Measurements from ENCODE around the gene THOP1.

The THOP1 gene

DNA sequence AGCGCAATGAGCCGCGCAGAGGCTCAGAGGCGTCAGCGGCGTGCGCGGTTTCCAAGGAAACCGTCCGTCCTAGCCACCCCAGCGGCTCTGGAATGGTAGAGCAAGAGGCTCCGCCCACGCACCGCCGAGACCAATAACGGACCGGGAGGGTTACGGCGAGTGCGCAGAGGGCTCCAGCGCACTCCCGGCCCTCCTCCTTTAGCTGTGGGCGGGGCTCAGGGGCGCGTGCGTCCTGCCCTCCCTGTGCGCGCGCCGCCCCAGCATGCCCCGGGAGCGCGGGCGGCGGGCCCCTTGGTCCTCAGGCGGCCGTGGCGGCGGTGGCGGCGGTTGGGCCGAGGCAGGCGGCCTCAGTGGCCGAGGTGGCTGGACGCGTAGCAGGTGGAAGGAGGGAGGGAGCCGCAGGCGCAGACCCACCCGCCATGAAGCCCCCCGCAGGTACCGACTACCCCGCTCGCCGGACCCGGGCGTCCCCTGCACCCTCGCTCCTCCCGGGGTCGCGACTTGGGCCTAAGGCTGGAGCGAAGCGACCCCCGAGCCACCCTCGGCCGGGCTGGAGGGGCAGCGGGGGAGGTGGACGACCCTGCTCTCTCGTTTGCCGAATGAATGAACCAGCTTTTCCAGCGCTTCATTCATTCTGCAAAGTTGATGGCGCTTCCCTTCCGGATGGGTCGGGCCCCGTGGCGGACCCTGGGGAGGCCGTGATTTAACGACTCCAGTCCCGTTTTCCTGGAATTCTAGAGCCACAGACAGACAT lies at the start of gene THOP1:
Gene THOP1 (plus strand): TSS at position 260 of the 754 bp plus-strand sequence. CDS start 160 bp downstream, at position 420.
- FAIRE-seq, result peak; percentile 84

DNA sequence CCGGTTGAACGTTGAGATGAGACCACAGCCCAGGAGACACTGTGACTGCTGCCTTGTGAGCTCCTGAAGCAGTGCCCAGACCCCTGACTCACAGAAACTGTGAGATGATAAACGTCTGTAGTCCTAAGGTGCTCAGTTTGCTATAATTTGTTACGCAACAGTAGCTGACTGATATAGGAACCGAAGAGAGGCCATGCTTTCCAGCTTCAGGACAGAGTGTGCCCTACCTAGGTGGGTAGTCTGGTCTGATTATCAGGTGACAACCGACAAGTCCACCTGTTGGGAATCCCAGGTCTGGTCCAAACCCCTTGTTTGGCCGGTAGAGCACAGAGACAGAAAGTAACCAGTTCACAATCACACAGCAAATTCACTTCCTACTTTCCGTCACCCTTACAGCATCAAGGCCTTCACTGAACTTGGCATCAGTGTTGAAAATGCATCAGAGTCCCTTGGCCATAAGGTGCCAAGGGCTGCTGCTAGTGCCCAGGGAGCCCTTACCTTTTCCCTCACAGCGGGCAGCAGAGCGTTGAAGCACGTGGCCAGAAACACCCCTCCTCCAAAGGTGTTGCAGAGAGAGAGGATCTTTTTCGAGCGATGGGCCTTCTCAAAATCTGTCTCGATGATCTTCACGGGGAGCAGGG lies 48.6 kb upstream of the THOP1 start:
- no peak for FAIRE-seq

GRCh38 chr19:2739602-2740313 lies 45.5 kb upstream of the THOP1 start, which contains the start of gene SLC39A3:
SLC39A3 (minus strand) TSS chr19:2740017; CDS start chr19:2737257, 2,760 bp downstream.
- FAIRE-seq, result peak; percentile 90

DNA sequence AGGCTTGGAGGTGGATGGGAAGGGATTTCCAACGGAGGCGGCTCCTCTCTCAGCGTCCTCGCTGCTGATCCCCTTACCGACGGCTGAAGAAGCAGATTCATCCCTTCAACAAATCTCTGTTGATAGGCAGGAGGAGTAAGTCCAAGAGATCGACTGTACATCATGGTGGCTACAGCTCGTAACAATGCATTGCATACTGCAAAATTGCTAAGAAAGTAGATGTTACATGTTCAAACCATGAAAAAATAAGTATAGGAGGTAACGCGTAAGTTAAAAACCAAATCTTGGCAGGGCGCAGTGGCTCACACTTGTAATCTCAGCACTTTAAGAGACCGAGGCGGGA lies 45.0 kb upstream of the THOP1 start:
- no peak for FAIRE-seq

DNA sequence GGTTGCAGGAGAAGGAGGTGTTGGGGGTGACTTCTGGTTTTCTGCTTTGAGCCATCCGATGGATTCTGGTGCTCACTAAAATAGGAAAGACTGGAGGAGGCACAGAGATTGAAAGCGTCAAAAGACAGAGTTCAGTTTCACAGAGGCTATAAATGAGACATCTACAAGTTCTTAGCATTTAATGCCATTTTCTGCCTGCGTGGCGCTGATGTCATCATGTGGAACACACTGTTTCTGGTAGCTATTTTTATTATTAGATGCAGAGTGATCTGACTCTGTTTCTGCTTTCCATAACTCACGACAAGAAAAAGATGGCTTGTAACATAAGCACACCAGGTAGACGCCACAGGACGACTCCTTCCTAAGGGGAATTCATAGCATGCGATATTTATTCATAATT lies 42.2 kb upstream of the THOP1 start:
- no peak for FAIRE-seq

DNA sequence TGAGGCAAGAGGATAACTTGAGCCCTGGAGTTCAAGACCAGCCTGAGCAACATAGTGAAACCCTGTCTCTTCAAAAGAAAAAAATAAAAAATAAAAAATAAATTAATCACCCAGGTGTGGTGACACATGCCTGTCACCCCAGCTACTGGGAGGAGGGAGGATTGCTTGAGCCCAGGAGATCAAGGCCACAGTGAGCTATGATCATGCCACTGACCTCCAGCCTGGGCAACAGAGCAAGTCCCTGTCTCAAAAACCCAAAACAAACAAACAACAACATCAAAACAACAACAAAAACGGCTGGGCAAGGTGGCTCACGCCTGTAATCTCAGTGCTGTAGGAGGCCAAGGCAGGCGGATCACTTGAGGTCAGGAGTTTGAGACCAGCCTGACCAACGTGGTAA lies 41.2 kb upstream of the THOP1 start:
- FAIRE-seq, result no peak

GRCh38 chr19:2747349-2747748 lies 38.0 kb upstream of the THOP1 start:
- no peak for FAIRE-seq

DNA sequence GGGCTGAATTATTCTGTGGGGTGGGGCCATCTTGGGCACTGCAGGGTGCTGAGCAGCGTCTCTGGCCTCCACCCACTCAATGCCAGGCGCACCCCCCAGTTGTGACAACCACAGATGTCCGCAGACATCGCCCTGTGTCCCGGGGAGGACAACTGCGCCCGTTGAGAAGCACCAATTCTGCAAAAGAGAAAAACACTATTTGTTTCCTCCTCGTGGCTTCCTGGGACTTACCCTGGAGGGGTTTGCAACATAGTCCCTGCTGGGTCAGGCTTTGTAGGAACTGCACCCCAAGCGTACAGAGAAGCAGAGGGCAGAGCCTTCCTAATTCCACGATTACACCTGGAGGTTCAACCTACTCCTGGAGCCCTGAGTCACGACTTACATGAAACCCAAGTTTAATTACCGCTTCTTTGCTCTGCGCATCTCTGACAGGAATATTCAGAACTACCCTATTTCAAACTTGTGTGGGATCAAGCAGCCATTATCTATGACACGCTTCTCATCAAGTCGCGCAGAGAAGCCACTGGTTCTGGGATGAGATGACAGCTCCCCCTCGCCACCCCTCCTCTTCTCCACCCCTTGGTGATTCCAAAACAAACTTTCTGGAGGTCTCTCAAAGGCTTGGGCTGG lies 34.4 kb upstream of the THOP1 start:
- FAIRE-seq, result no peak

DNA sequence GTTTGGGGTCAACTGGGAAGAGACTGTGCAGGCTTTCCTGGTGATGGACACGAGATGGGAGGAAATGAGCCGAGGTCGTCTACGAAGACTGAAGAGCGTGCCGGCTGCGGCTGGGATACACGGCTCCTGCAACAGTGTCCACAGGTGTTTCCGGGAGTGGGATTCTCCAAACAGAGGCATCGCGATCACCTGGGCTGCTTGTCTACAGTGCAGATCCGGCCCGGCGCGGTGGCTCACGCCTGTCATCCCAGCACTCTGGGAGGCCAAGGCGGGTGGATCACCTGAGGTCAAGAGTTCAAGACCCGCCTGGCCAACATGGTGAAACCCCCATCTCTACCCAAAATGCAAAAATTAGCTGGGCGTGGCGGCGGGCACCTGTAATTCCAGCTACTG lies 33.9 kb upstream of the THOP1 start:
- FAIRE-seq, result no peak

GRCh38 chr19:2754659-2755447 lies 30.4 kb upstream of the THOP1 start:
- FAIRE-seq, result no peak

GRCh38 chr19:2755448-2755705 lies 29.9 kb upstream of the THOP1 start:
- no peak for FAIRE-seq

DNA sequence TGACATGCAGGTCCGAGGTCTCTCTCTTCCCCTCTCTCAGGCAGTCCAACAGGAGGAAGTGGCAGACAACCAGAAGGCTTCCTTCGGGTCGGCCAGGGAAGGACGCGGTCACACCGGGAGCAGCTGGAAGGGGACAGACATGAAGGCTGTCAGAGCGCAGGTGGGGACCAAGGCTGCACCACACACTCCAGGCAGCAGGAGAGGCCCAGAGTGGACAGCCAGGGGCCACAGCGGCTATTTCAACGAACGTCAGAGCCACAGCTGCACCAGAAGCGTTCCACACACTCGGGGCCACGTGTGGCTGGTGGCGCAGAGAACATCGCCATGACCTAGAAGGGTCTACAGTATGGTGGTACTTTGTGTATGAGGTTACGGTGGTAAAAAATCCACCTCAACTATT lies 29.5 kb upstream of the THOP1 start:
- no peak for FAIRE-seq

GRCh38 chr19:2756477-2756876 lies 28.8 kb upstream of the THOP1 start:
- no peak for FAIRE-seq

GRCh38 chr19:2756921-2757881 lies 28.1 kb upstream of the THOP1 start:
- no peak for FAIRE-seq

GRCh38 chr19:2758601-2759313 lies 26.5 kb upstream of the THOP1 start:
- FAIRE-seq, result no peak

DNA sequence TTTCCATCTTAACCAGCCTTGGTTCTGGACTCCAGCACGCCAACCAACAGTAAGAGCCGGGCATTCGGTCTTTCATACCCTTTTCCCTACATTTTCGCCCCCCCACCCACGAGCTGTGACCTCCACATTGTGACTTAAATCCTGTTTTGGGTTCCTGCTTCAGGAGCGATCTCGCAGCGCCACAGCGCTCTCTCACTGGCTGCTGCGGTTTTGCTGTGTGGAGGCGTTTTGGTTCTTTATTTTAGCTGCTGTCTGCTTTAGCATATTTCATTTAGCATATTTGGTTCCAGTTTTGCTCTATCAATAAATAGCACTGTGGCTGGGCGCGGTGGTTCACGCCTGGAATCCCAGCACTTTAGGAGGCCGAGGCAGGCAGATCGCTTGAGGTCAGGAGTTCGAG lies 25.9 kb upstream of the THOP1 start:
- FAIRE-seq, result no peak

- FAIRE-seq, result no peak
Measured at GRCh38 chr19:2759965-2760364, 25.3 kb upstream of the THOP1 start.

DNA sequence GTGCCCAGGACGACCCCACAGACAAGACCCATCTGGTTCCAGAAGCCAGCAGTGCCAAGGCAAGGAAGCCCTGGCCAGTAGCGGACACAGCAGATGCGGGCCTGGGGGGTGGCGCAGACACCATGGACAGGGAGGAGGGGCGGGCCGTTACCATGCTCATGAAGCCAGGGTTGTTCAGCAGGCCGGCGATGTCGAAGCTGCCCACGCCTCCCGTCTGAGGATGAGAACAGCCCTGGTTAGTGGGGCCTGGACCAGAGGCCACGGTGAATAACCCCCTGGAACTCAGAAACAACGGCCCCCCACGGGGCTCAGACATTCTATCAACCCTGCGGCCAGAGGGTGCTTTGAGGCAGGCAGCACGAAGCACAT lies 24.0 kb upstream of the THOP1 start:
- no peak for FAIRE-seq

- no peak for FAIRE-seq
Measured at GRCh38 chr19:2761876-2762782, 23.2 kb upstream of the THOP1 start.

Data from endometrium (tissue), 2 donors.